ENCODE data around the gene DHDDS. TPM values are rescaled to one million over a fixed set of nuclear protein-coding genes. Genes with fewer than 3 reads are reported as not detected.

DHDDS gene
- total and polyA plus RNA-seq, 2 of the 13 experiments (the other 11 are each of a cell fraction or from before 2014, with no cell fraction given) = 18.9 to 28.3 TPM

DNA sequence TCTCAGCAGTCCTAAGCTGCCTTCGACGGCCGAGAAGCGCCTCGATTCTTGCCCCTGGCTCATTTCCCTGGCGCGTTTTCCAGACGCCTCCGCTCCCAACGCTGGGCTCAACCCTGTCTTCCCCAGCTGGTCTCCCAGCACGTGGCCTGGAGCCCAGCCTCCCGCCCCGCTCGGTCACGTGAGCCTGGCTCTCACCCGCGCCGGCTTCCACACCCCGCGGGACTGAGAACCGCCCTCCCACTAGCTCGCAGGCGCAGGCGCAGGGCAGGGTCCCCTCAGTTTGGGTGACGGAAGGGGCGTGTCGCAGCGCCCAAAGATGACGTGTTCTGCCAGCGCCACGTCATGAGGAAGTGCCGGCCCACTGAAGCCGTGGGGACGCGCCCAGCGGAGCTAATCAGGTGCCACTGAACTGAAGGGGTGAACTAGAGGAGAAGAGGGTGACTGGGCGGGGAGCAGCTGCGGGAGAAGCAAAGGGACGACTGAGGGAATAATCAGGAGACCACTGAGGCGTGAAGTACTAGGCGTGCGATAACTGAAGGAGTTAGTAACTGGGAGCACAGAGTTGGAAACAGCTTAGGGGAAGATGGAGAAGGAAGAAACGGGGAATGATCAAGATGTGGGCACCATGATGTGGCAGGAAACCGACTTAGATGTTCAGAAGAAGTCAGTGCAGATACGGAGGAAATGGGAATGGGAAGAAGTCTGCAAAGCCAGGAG lies at the start of gene DHDDS (continued):
- TF ChIP-seq, protein P1, sequence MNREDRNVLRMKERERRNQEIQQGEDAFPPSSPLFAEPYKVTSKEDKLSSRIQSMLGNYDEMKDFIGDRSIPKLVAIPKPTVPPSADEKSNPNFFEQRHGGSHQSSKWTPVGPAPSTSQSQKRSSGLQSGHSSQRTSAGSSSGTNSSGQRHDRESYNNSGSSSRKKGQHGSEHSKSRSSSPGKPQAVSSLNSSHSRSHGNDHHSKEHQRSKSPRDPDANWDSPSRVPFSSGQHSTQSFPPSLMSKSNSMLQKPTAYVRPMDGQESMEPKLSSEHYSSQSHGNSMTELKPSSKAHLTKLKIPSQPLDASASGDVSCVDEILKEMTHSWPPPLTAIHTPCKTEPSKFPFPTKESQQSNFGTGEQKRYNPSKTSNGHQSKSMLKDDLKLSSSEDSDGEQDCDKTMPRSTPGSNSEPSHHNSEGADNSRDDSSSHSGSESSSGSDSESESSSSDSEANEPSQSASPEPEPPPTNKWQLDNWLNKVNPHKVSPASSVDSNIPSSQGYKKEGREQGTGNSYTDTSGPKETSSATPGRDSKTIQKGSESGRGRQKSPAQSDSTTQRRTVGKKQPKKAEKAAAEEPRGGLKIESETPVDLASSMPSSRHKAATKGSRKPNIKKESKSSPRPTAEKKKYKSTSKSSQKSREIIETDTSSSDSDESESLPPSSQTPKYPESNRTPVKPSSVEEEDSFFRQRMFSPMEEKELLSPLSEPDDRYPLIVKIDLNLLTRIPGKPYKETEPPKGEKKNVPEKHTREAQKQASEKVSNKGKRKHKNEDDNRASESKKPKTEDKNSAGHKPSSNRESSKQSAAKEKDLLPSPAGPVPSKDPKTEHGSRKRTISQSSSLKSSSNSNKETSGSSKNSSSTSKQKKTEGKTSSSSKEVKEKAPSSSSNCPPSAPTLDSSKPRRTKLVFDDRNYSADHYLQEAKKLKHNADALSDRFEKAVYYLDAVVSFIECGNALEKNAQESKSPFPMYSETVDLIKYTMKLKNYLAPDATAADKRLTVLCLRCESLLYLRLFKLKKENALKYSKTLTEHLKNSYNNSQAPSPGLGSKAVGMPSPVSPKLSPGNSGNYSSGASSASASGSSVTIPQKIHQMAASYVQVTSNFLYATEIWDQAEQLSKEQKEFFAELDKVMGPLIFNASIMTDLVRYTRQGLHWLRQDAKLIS (CRISPR knock-in tag; IDR thresholded peaks at IDR 0.05) = 0 out of 2 replicates have a peak, but pooled peaks have one; percentile 56
- TF ChIP-seq ADNP (CRISPR knock-in tag; IDR thresholded peaks at IDR 0.05) = no peak
- TF ChIP-seq, protein P2, sequence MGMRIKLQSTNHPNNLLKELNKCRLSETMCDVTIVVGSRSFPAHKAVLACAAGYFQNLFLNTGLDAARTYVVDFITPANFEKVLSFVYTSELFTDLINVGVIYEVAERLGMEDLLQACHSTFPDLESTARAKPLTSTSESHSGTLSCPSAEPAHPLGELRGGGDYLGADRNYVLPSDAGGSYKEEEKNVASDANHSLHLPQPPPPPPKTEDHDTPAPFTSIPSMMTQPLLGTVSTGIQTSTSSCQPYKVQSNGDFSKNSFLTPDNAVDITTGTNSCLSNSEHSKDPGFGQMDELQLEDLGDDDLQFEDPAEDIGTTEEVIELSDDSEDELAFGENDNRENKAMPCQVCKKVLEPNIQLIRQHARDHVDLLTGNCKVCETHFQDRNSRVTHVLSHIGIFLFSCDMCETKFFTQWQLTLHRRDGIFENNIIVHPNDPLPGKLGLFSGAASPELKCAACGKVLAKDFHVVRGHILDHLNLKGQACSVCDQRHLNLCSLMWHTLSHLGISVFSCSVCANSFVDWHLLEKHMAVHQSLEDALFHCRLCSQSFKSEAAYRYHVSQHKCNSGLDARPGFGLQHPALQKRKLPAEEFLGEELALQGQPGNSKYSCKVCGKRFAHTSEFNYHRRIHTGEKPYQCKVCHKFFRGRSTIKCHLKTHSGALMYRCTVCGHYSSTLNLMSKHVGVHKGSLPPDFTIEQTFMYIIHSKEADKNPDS (CRISPR knock-in tag; IDR thresholded peaks at IDR 0.05) = 0 out of 2 replicates have a peak, but pooled peaks have one; percentile 36
- peak; percentile 98 for TF ChIP-seq ZMYM4 (CRISPR knock-in tag; IDR thresholded peaks at IDR 0.05)
- TF ChIP-seq XRCC5 (optimal IDR thresholded peaks at IDR 0.05; ENCODE audit: low read length) = peak; percentile 64
- TF ChIP-seq MXD4 (CRISPR knock-in tag; IDR thresholded peaks at IDR 0.05) = peak; percentile 97
- no peak for TF ChIP-seq ZEB1 (IDR thresholded peaks at IDR 0.05; ENCODE audit: insufficient replicate concordance, low read depth)
- TF ChIP-seq DPF2 (CRISPR knock-in tag; IDR thresholded peaks at IDR 0.05; ENCODE audit: borderline replicate concordance, low read depth) = no peak
- peak; percentile 64; the same call in 1 of the 2 replicates for TF ChIP-seq ZBTB8A (CRISPR knock-in tag; IDR thresholded peaks at IDR 0.05; ENCODE audit: borderline replicate concordance, low read depth)
- TF ChIP-seq, protein P3, sequence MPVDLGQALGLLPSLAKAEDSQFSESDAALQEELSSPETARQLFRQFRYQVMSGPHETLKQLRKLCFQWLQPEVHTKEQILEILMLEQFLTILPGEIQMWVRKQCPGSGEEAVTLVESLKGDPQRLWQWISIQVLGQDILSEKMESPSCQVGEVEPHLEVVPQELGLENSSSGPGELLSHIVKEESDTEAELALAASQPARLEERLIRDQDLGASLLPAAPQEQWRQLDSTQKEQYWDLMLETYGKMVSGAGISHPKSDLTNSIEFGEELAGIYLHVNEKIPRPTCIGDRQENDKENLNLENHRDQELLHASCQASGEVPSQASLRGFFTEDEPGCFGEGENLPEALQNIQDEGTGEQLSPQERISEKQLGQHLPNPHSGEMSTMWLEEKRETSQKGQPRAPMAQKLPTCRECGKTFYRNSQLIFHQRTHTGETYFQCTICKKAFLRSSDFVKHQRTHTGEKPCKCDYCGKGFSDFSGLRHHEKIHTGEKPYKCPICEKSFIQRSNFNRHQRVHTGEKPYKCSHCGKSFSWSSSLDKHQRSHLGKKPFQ (CRISPR knock-in tag; IDR thresholded peaks at IDR 0.05; ENCODE audit: insufficient replicate concordance) = peak; percentile 59
- peak; percentile 94; the same call in 1 of the 2 replicates for TF ChIP-seq ZNF558 (CRISPR knock-in tag; IDR thresholded peaks at IDR 0.05; ENCODE audit: borderline replicate concordance)
- peak; percentile 63; the same call in 1 of the 2 replicates for TF ChIP-seq SOX5 (CRISPR knock-in tag; IDR thresholded peaks at IDR 0.05; ENCODE audit: borderline replicate concordance)
- TF ChIP-seq MTF2 (CRISPR knock-in tag; IDR thresholded peaks at IDR 0.05; ENCODE audit: borderline replicate concordance) = 0 out of 2 replicates have a peak, but pooled peaks have one; percentile 64
- TF ChIP-seq ZNF597 (CRISPR knock-in tag; IDR thresholded peaks at IDR 0.05) = no peak
- TF ChIP-seq ZNF670 (CRISPR knock-in tag; IDR thresholded peaks at IDR 0.05; ENCODE audit: borderline replicate concordance) = no peak
- TF ChIP-seq ZC3H4 (CRISPR knock-in tag; IDR thresholded peaks at IDR 0.05; ENCODE audit: borderline replicate concordance) = no peak
- no peak for TF ChIP-seq NCOA1 (CRISPR knock-in tag; IDR thresholded peaks at IDR 0.05)
- no peak for TF ChIP-seq GPBP1L1 (CRISPR knock-in tag; IDR thresholded peaks at IDR 0.05)
- no peak for TF ChIP-seq FOXP1 (IDR thresholded peaks at IDR 0.05)
- peak; percentile 23; the same call in 1 of the 2 replicates for TF ChIP-seq FOXP1 (CRISPR knock-in tag; IDR thresholded peaks at IDR 0.05)
